CD8-positive, alpha-beta memory T cell (primary cell): ENCODE results near the gene BTBD9. TPM values are rescaled to one million over a fixed set of nuclear protein-coding genes. Genes with fewer than 3 reads are reported as not detected.

Source experiments
- CTCF ChIA-PET: fragments of 350-600 bp; sonication (Branson Sonifier 250); formaldehyde crosslinking; loops from one replicate; lab custom pipeline; 2021; ENCODE audit warnings: antibody characterized with exemption; lab: Charles Lee
- POLR2A ChIA-PET: fragments of 350-600 bp; sonication (Branson Sonifier 250); formaldehyde crosslinking; loops from one replicate; lab custom pipeline; 2021; ENCODE audit warnings: antibody characterized with exemption; lab: Charles Lee
- DNase-seq, 5 donors: peaks; one replicate each; pipeline versions ENCODE4 v3.0.0 to v3.0.0-alpha.2; 2020 to 2022; ENCODE audit warnings: mixed read lengths in 1 of 5
- H3K27ac ChIP-seq: one replicate; pipeline ENCODE4 v1.7.0; 2013; ENCODE audit warnings: low read depth, mild to moderate bottlenecking, low read length, moderate library complexity
- H3K27me3 ChIP-seq: 2 replicates; pipeline ENCODE4 v1.7.0; 2013; ENCODE audit warnings: low read length, mild to moderate bottlenecking; ENCODE audit not compliant: insufficient read depth, poor library complexity, severe bottlenecking
- H3K36me3 ChIP-seq: 2 replicates; pipeline ENCODE4 v1.7.0; 2013; ENCODE audit warnings: mild to moderate bottlenecking, low read length, moderate library complexity; ENCODE audit not compliant: insufficient read depth
- H3K4me1 ChIP-seq: 2 replicates; pipeline ENCODE4 v1.7.0; 2013; ENCODE audit warnings: mild to moderate bottlenecking, low read length, moderate library complexity; ENCODE audit not compliant: insufficient read depth
- H3K4me3 ChIP-seq: 2 replicates; pipeline ENCODE4 v1.7.0; 2013; ENCODE audit warnings: mild to moderate bottlenecking, low read length
- H3K9me3 ChIP-seq: 2 replicates; pipeline ENCODE4 v1.7.0; 2013; ENCODE audit warnings: mild to moderate bottlenecking, low read length
- H3K27ac Mint-ChIP-seq, 8 donors: one replicate each; pipeline ENCODE4 v1.8.0; 2020 to 2021; ENCODE audit warnings: mixed read lengths in 8 of 8, mild to moderate bottlenecking in 6 of 8, inconsistent platforms in 3 of 8, moderate library complexity in 3 of 8
- H3K27me3 Mint-ChIP-seq, 2 donors: one replicate each; pipeline ENCODE4 v1.8.0; 2020 to 2021; ENCODE audit warnings: mixed read lengths in 2 of 2, mild to moderate bottlenecking in 1 of 2, moderate library complexity in 1 of 2
- H3K36me3 Mint-ChIP-seq, 3 donors: one replicate each; pipeline ENCODE4 v1.8.0; 2020 to 2021; ENCODE audit warnings: mixed read lengths in 3 of 3, inconsistent platforms in 1 of 3, mild to moderate bottlenecking in 1 of 3
- H3K4me1 Mint-ChIP-seq, 3 donors: one replicate each; pipeline ENCODE4 v1.8.0; 2020 to 2021; ENCODE audit warnings: mixed read lengths in 3 of 3, inconsistent platforms in 1 of 3, mild to moderate bottlenecking in 1 of 3
- H3K4me3 Mint-ChIP-seq, 7 donors: one replicate each; pipeline ENCODE4 v1.8.0; 2020 to 2021; ENCODE audit warnings: mixed read lengths in 7 of 7, mild to moderate bottlenecking in 6 of 7, moderate library complexity in 4 of 7, inconsistent platforms in 2 of 7
- H3K9me3 Mint-ChIP-seq, 5 donors: one replicate each; pipeline ENCODE4 v1.8.0; 2020 to 2022; ENCODE audit warnings: mixed read lengths in 5 of 5, mild to moderate bottlenecking in 3 of 5, moderate library complexity in 2 of 5, inconsistent platforms in 1 of 5
- polyA plus RNA-seq: library from polyadenylated mRNA; unstranded; fragments of 300-500 nt; fragmentation: Illumina TruSeq; gene quantifications from one replicate; pipeline ENCODE4 v1.2.3, GENCODE V29; 2021
- total RNA-seq, 2 experiments: library from RNA; stranded (reverse); gene quantifications; one replicate each; pipeline ENCODE4 v1.2.3, GENCODE V29; 2021

BTBD9 gene
- total and polyA plus RNA-seq, 3 experiments from 2014 or later = 12.2 to 17.7 (median 14.9) TPM

DNA sequence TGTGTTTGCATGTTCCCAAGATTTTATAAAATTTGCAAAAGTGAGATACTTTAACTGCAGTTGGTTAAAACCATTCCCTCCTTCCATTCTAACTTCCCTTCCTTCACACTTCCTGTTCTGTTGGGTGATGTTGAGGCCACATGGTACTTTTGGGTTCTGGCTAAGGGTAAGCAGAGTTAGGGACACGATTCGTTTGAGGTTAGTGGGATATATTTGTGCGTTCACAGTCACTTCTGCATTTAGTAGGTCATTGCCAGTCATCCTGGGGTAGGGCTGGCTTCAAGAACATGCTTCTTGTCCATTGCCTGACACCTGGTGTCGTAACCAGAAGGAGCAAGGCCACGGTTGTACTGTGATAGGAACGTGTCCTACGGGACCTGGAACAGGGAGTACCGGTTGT lies 480.1 kb downstream of the BTBD9 start:
- H3K27me3 ChIP-seq = no peaks in the 10 kb centered on the region
- Mint-ChIP-seq H3K4me3 (no peak overlapping the region), H3K27me3 (peaks cover 0 to under 1% of the 10 kb centered on the region in 2 donors), H3K4me1 (peaks cover 0 to 4% (median 2%) of the 10 kb centered on the region in 3 donors), H3K9me3 (peaks cover 0 to 1% (median 0%) of the 10 kb centered on the region in 5 donors), H3K36me3 (peaks cover 7 to 17% (median 9%) of the 10 kb centered on the region in 3 donors), H3K27ac (peak overlapping the region in 1 of 8 donors; percentile 5)
- H3K4me1 ChIP-seq = no peaks in the 10 kb centered on the region
- no peak overlapping the region for H3K4me3 ChIP-seq
- no peaks in the 10 kb centered on the region for H3K36me3 ChIP-seq
- no peak overlapping the region for H3K27ac ChIP-seq
- H3K9me3 ChIP-seq = no peaks in the 10 kb centered on the region
- DNase-seq = no peak
- ChIA-PET POLR2A (no interaction called here), CTCF (no interaction called here)

GRCh38 chr6:38158762-38159350 lies 480.9 kb downstream of the BTBD9 start:
- ChIA-PET POLR2A (no interaction called here), CTCF (no interaction called here)
- Histone ChIP-seq H3K36me3 (no peaks in the 10 kb centered on the region), H3K27me3 (no peaks in the 10 kb centered on the region), H3K27ac (no peak overlapping the region), H3K4me3 (no peak overlapping the region), H3K9me3 (no peaks in the 10 kb centered on the region), H3K4me1 (no peaks in the 10 kb centered on the region)
- H3K9me3 Mint-ChIP-seq = peaks cover 0 to 1% (median 0%) of the 10 kb centered on the region in 5 donors
- peaks cover 8 to 17% (median 9%) of the 10 kb centered on the region in 3 donors for H3K36me3 Mint-ChIP-seq
- H3K4me3 Mint-ChIP-seq = no peak overlapping the region
- H3K27ac Mint-ChIP-seq = peak overlapping the region in 4 of 8 donors; percentile 3 to 84 (median 30)
- peaks cover 0 to 1% of the 10 kb centered on the region in 2 donors for H3K27me3 Mint-ChIP-seq
- DNase-seq = no peak
- H3K4me1 Mint-ChIP-seq = peaks cover 0 to 4% (median 2%) of the 10 kb centered on the region in 3 donors

GRCh38 chr6:38157905-38158304 lies 481.8 kb downstream of the BTBD9 start:
- Mint-ChIP-seq H3K27me3 (peaks cover 0 to 1% of the 10 kb centered on the region in 2 donors), H3K4me1 (peaks cover 0 to 4% (median 2%) of the 10 kb centered on the region in 3 donors), H3K9me3 (peaks cover 0 to 1% (median 0%) of the 10 kb centered on the region in 5 donors), H3K36me3 (peaks cover 9 to 18% (median 14%) of the 10 kb centered on the region in 3 donors), H3K4me3 (peak overlapping the region in 1 of 7 donors; percentile 54), H3K27ac (peak overlapping the region in 1 of 8 donors; percentile 82)
- ChIA-PET POLR2A (no interaction called here), CTCF (no interaction called here)
- Histone ChIP-seq H3K4me3 (no peak overlapping the region), H3K27me3 (no peaks in the 10 kb centered on the region), H3K9me3 (no peaks in the 10 kb centered on the region), H3K27ac (no peak overlapping the region), H3K4me1 (no peaks in the 10 kb centered on the region), H3K36me3 (no peaks in the 10 kb centered on the region)
- no peak for DNase-seq

DNA sequence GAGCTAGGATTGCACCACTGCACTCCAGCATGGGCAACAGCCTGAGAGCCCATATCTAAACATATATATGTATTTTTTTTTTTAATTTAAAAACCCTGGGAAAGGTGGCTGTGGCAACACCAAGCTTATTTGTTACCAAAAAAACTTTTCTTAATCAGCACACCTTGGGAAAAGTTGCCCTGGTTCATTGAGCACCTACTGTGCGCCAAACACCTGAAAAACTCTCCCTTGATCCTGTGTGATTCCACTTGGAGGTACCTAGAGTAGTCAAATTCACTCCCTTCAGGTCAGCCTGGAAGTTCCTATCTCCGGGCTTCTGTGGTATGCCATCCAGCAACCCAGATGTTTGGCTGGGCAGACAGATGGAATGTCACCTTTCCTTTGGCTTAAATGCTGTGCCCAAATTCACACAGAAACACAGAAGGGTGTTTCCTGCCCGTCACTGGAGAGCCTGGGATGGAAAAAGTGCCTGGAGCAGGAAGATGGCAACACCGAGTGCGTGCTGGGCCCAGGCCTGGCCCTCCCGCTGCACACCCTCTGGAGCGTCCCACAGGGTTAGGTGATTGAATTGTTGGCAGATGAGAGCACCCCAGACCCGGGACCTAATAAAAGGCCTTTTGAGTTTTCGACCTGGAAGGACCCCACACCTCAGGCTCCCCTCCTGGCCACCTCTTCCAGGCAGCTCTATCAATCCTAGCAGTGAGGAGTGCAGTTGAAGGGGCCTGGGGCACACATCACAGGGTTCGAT lies 482.7 kb downstream of the BTBD9 start:
- ChIA-PET POLR2A (no interaction called here), CTCF (no interaction called here)
- Histone ChIP-seq H3K4me3 (no peak overlapping the region), H3K36me3 (no peaks in the 10 kb centered on the region), H3K4me1 (no peaks in the 10 kb centered on the region), H3K9me3 (no peaks in the 10 kb centered on the region), H3K27ac (no peak overlapping the region), H3K27me3 (no peaks in the 10 kb centered on the region)
- Mint-ChIP-seq H3K27me3 (peaks cover 0 to 1% of the 10 kb centered on the region in 2 donors), H3K4me1 (peaks cover 0 to 4% (median 2%) of the 10 kb centered on the region in 3 donors), H3K27ac (peak overlapping the region in 2 of 8 donors; percentile 6 to 87), H3K4me3 (no peak overlapping the region), H3K9me3 (peaks cover 0 to 1% (median 0%) of the 10 kb centered on the region in 5 donors), H3K36me3 (peaks cover 9 to 23% (median 19%) of the 10 kb centered on the region in 3 donors)
- no peak for DNase-seq

GRCh38 chr6:38155621-38156204 lies 484.0 kb downstream of the BTBD9 start:
- Histone ChIP-seq H3K4me3 (no peak overlapping the region), H3K9me3 (no peaks in the 10 kb centered on the region), H3K4me1 (no peaks in the 10 kb centered on the region), H3K27me3 (no peaks in the 10 kb centered on the region), H3K27ac (no peak overlapping the region), H3K36me3 (no peaks in the 10 kb centered on the region)
- DNase-seq = no peak
- POLR2A ChIA-PET = no interaction called here
- CTCF ChIA-PET = no interaction called here
- Mint-ChIP-seq H3K27ac (peak overlapping the region in 4 of 8 donors; percentile 18 to 86 (median 72)), H3K4me3 (no peak overlapping the region), H3K9me3 (peaks cover 0 to 1% (median 0%) of the 10 kb centered on the region in 5 donors), H3K4me1 (peaks cover 0 to 4% (median 2%) of the 10 kb centered on the region in 3 donors), H3K36me3 (peaks cover 9 to 30% (median 18%) of the 10 kb centered on the region in 3 donors), H3K27me3 (peaks cover 0 to 1% of the 10 kb centered on the region in 2 donors)

- no peaks in the 10 kb centered on the region for H3K9me3 ChIP-seq
- Mint-ChIP-seq H3K4me3 (no peak overlapping the region), H3K36me3 (peaks cover 9 to 34% (median 14%) of the 10 kb centered on the region in 3 donors), H3K9me3 (peaks cover 0 to 1% (median 0%) of the 10 kb centered on the region in 5 donors), H3K27ac (peak overlapping the region in 5 of 8 donors; percentile 2 to 70 (median 51)), H3K27me3 (peaks cover 0 to 1% of the 10 kb centered on the region in 2 donors), H3K4me1 (peaks cover 0 to 4% (median 4%) of the 10 kb centered on the region in 3 donors)
- H3K27me3 ChIP-seq = no peaks in the 10 kb centered on the region
- ChIA-PET CTCF (no interaction called here), POLR2A (no interaction called here)
- no peaks in the 10 kb centered on the region for H3K4me1 ChIP-seq
- no peaks in the 10 kb centered on the region for H3K36me3 ChIP-seq
- no peak overlapping the region for H3K27ac ChIP-seq
- H3K4me3 ChIP-seq = no peak overlapping the region
- DNase-seq = no peak
Measured at GRCh38 chr6:38155144-38155543, 484.6 kb downstream of the BTBD9 start.

DNA sequence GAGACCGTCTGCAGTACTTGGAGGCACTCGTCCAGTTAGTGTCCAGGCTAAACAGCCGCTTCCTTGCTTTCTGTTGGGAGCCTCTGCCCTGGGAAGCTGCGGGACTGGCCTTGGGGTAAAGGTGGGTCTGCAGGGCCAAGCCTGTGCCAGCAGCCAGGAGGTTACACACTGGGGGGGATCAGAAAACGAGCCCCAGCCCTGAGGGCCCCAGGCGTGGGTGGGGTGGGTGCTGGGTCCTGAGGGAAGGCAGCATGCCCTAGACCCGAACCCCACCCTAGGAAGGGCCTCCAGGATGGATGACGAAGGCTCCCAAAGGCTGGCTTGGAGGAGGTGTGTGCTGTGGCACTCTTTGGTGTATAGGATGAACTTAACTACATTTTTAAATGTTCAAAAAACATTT lies 485.0 kb downstream of the BTBD9 start:
- no peak overlapping the region for H3K4me3 Mint-ChIP-seq
- H3K36me3 Mint-ChIP-seq = peaks cover 9 to 38% (median 13%) of the 10 kb centered on the region in 3 donors
- H3K4me3 ChIP-seq = no peak overlapping the region
- no peak for DNase-seq
- H3K9me3 Mint-ChIP-seq = peaks cover 0 to 1% (median 0%) of the 10 kb centered on the region in 5 donors
- ChIA-PET POLR2A (no interaction called here), CTCF (no interaction called here)
- no peaks in the 10 kb centered on the region for H3K27me3 ChIP-seq
- no peaks in the 10 kb centered on the region for H3K4me1 ChIP-seq
- H3K27ac Mint-ChIP-seq = peak overlapping the region in 3 of 8 donors; percentile 2 to 70 (median 51)
- peaks cover 0 to 4% (median 4%) of the 10 kb centered on the region in 3 donors for H3K4me1 Mint-ChIP-seq
- no peaks in the 10 kb centered on the region for H3K9me3 ChIP-seq
- H3K27me3 Mint-ChIP-seq = peaks cover 0 to 1% of the 10 kb centered on the region in 2 donors
- H3K27ac ChIP-seq = no peak overlapping the region
- no peaks in the 10 kb centered on the region for H3K36me3 ChIP-seq
